Astrocyte (in vitro differentiated cells and primary cell): ENCODE data around the gene CD180. TPM values are rescaled to one million over a fixed set of nuclear protein-coding genes. Genes with fewer than 3 reads are reported as not detected.

Source experiments
- DNase-seq: peaks from one replicate; pipeline ENCODE4 v3.0.0-alpha.2; 2010; ENCODE audit warnings: low read depth
- FAIRE-seq: peaks from 2 replicates; lab custom pipeline; 2011; peaks lifted over from hg19 to GRCh38; lab: Jason Lieb, UNC
- H2AFZ ChIP-seq: 2 replicates; pipeline ENCODE4 v1.6.0; 2012; ENCODE audit warnings: low read depth, low read length, inconsistent platforms
- H3K27ac ChIP-seq: 2 replicates; pipeline ENCODE4 v1.5.1; 2011; ENCODE audit warnings: low read depth, low read length, inconsistent platforms
- H3K27me3 ChIP-seq: 2 replicates; pipeline ENCODE4 v1.6.0; 2011; ENCODE audit warnings: low read length, inconsistent platforms; ENCODE audit not compliant: insufficient read depth
- H3K36me3 ChIP-seq: 2 replicates; pipeline ENCODE4 v1.5.1; 2011; ENCODE audit warnings: low read length, inconsistent platforms; ENCODE audit not compliant: insufficient read depth
- H3K4me1 ChIP-seq: 2 replicates; pipeline ENCODE4 v1.5.1; 2011; ENCODE audit warnings: low read length, inconsistent platforms; ENCODE audit not compliant: insufficient read depth
- H3K4me2 ChIP-seq: 2 replicates; pipeline ENCODE4 v1.6.0; 2012; ENCODE audit warnings: low read length, inconsistent platforms
- H3K4me3 ChIP-seq: 2 replicates; pipeline ENCODE4 v1.5.1; 2011; ENCODE audit warnings: low read depth, mild to moderate bottlenecking, low read length, inconsistent platforms; ENCODE audit not compliant: insufficient read depth
- H3K79me2 ChIP-seq: 2 replicates; pipeline ENCODE4 v1.6.0; 2012; ENCODE audit warnings: mild to moderate bottlenecking, low read length, inconsistent platforms; ENCODE audit not compliant: insufficient read depth
- H3K9ac ChIP-seq: 2 replicates; pipeline ENCODE4 v1.6.0; 2012; ENCODE audit warnings: mild to moderate bottlenecking, low read length, inconsistent platforms
- H3K9me3 ChIP-seq: 2 replicates; pipeline ENCODE4 v1.5.1; 2012; ENCODE audit warnings: low read depth, mild to moderate bottlenecking, low read length, inconsistent platforms; ENCODE audit not compliant: insufficient read depth
- H4K20me1 ChIP-seq: 2 replicates; pipeline ENCODE4 v1.6.0; 2012; ENCODE audit warnings: low read length, inconsistent platforms; ENCODE audit not compliant: insufficient read depth
- H3K27ac Mint-ChIP-seq: one replicate; pipeline ENCODE4 v1.8.0; 2021; ENCODE audit warnings: mild to moderate bottlenecking, mixed read lengths; ENCODE audit not compliant: unreplicated experiment
- H3K27me3 Mint-ChIP-seq: one replicate; pipeline ENCODE4 v1.8.0; 2021; ENCODE audit warnings: low read depth, mixed read lengths; ENCODE audit not compliant: unreplicated experiment
- H3K36me3 Mint-ChIP-seq: one replicate; pipeline ENCODE4 v1.8.0; 2021; ENCODE audit warnings: low read depth, mixed read lengths; ENCODE audit not compliant: unreplicated experiment
- H3K4me1 Mint-ChIP-seq: one replicate; pipeline ENCODE4 v1.8.0; 2021; ENCODE audit warnings: low read depth, mixed read lengths; ENCODE audit not compliant: unreplicated experiment
- H3K4me3 Mint-ChIP-seq: one replicate; pipeline ENCODE4 v1.8.0; 2021; ENCODE audit warnings: mild to moderate bottlenecking, moderate library complexity, mixed read lengths; ENCODE audit not compliant: unreplicated experiment
- H3K9me3 Mint-ChIP-seq: one replicate; pipeline ENCODE4 v1.8.0; 2021; ENCODE audit warnings: mild to moderate bottlenecking, mixed read lengths; ENCODE audit not compliant: unreplicated experiment
- CTCF ChIP-seq: IDR thresholded peaks from 2 replicates; pipeline ENCODE4 v1.5.1; 2011; ENCODE audit warnings: low read depth, mild to moderate bottlenecking, inconsistent platforms, low read length, moderate library complexity; ENCODE audit not compliant: insufficient read depth
- EZH2 ChIP-seq: IDR thresholded peaks from 2 replicates; pipeline ENCODE4 v1.6.1; 2012; ENCODE audit warnings: mild to moderate bottlenecking, low read length, inconsistent platforms; ENCODE audit not compliant: insufficient read depth
- total RNA-seq: library from RNA; stranded (reverse); gene quantifications from 2 replicates; pipeline ENCODE4 v1.2.1, GENCODE V29; 2021

CD180 gene
- total RNA-seq, 1 donor from 2014 or later: not detected

DNA sequence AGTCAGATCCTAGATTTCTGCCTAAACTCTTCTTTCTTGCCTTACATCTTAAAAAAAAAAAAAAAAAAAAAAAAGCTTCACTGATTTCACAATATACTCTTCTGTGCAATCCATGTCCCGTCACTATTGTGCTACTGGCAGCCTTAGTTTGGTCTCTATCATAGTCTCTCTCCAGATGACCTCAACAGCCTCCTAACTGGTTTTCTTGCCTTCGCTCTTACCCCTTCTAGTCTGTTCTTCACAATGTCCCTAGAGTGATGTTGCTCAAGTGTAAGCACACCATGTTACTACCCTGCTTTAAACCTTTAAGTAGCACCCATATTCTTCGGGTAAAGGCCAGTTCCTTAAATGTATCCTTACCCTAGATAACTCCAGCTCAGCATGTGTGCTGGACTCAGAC is 25.8 kb downstream of the CD180 start:
- Mint-ChIP-seq H3K36me3 (no peaks in the 10 kb centered on the region), H3K4me1 (peaks cover 6% of the 10 kb centered on the region), H3K27ac (no peak overlapping the region), H3K27me3 (no peaks in the 10 kb centered on the region), H3K4me3 (no peak overlapping the region), H3K9me3 (no peaks in the 10 kb centered on the region)
- H4K20me1 ChIP-seq: no peaks in the 10 kb centered on the region
- no peak overlapping the region for H3K27ac ChIP-seq
- DNase-seq: no peak
- H3K9me3 ChIP-seq: no peaks in the 10 kb centered on the region
- peaks cover 7% of the 10 kb centered on the region for H3K4me1 ChIP-seq
- H3K36me3 ChIP-seq: peaks cover 5% of the 10 kb centered on the region
- TF ChIP-seq CTCF (no peak), EZH2 (no peak)
- H3K79me2 ChIP-seq: no peaks in the 10 kb centered on the region
- H3K4me3 ChIP-seq: no peak overlapping the region
- H3K27me3 ChIP-seq: no peaks in the 10 kb centered on the region
- no peak overlapping the region for H2AFZ ChIP-seq
- no peak overlapping the region for H3K4me2 ChIP-seq
- FAIRE-seq: no peak
- no peak overlapping the region for H3K9ac ChIP-seq

DNA sequence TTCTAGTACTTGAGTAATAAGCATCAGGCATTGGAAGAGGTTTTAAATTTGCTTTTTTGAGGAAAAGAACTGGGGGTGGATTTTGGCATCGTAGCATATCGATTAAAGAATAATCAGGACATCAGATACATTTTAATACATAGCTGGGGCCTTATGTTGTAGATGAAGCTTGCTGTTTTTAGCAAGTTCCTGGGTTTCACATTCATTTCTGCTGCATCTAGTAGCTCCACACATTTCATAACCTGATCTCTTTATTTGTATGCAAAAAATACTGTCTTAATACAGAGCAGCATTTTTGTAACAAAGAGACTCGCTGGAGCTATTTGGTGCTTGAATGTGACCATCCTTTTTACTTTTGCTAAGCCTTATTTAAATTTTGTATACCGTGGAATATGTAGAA is 28.5 kb downstream of the CD180 start:
- H2AFZ ChIP-seq: no peak overlapping the region
- no peak for TF ChIP-seq CTCF
- no peak for TF ChIP-seq EZH2
- peaks cover 5% of the 10 kb centered on the region for H3K36me3 ChIP-seq
- no peaks in the 10 kb centered on the region for H3K79me2 ChIP-seq
- H3K4me1 ChIP-seq: peaks cover 9% of the 10 kb centered on the region
- no peak overlapping the region for H3K27ac Mint-ChIP-seq
- H3K4me3 ChIP-seq: no peak overlapping the region
- FAIRE-seq (no peak), DNase-seq (no peak)
- no peak overlapping the region for H3K27ac ChIP-seq
- H3K36me3 Mint-ChIP-seq: peaks cover 3% of the 10 kb centered on the region
- no peaks in the 10 kb centered on the region for H4K20me1 ChIP-seq
- H3K9me3 Mint-ChIP-seq: no peaks in the 10 kb centered on the region
- H3K9me3 ChIP-seq: no peaks in the 10 kb centered on the region
- H3K4me2 ChIP-seq: no peak overlapping the region
- no peaks in the 10 kb centered on the region for H3K27me3 ChIP-seq
- H3K4me3 Mint-ChIP-seq: no peak overlapping the region
- H3K4me1 Mint-ChIP-seq: peaks cover 3% of the 10 kb centered on the region
- no peaks in the 10 kb centered on the region for H3K27me3 Mint-ChIP-seq
- no peak overlapping the region for H3K9ac ChIP-seq

- H3K36me3 Mint-ChIP-seq: peaks cover 12% of the 10 kb centered on the region
- H3K4me2 ChIP-seq: peak overlapping the region; percentile 64
- H3K27ac ChIP-seq: no peak overlapping the region
- no peaks in the 10 kb centered on the region for H3K9me3 Mint-ChIP-seq
- H3K27me3 ChIP-seq: no peaks in the 10 kb centered on the region
- FAIRE-seq (no peak), DNase-seq (no peak)
- H3K9me3 ChIP-seq: no peaks in the 10 kb centered on the region
- H3K9ac ChIP-seq: peak overlapping the region; percentile 68
- H3K4me3 ChIP-seq: peak overlapping the region; percentile 8
- TF ChIP-seq CTCF (no peak), EZH2 (no peak)
- peaks cover 15% of the 10 kb centered on the region for H3K36me3 ChIP-seq
- H4K20me1 ChIP-seq: no peaks in the 10 kb centered on the region
- peak overlapping the region; percentile 75 for H2AFZ ChIP-seq
- H3K4me1 ChIP-seq: peaks cover 9% of the 10 kb centered on the region
- H3K4me1 Mint-ChIP-seq: peaks cover 3% of the 10 kb centered on the region
- no peak overlapping the region for H3K27ac Mint-ChIP-seq
- H3K4me3 Mint-ChIP-seq: no peak overlapping the region
- H3K79me2 ChIP-seq: no peaks in the 10 kb centered on the region
- no peaks in the 10 kb centered on the region for H3K27me3 Mint-ChIP-seq
These were observed 29.9 kb downstream of the CD180 start for GRCh38 chr5:67166460-67167285.
